GM13976 (cell line): Measurements from ENCODE around the gene IGF2BP3.

Experiments
- DNase-seq: peaks from one replicate; pipeline ENCODE4 v3.0.0; 2012; ENCODE audit warnings: low spot score
- CTCF ChIP-seq: IDR thresholded peaks from 2 replicates; pipeline ENCODE4 v1.5.1; 2012; ENCODE audit warnings: borderline replicate concordance, mild to moderate bottlenecking; ENCODE audit not compliant: insufficient read depth; ENCODE audit errors: extremely low read depth, missing control alignments, control extremely low read depth
- in situ Hi-C: fragments of 300-500 bp; cut with MboI; formaldehyde crosslinking; loops from one replicate; pipeline ENCODE4 v1.12.0; 2022; ENCODE audit warnings: low sequenced_read_pairs, mixed read lengths, inconsistent platforms; ENCODE audit not compliant: unreplicated experiment

IGF2BP3 gene

GRCh38 chr7:23341846-23342598, 128.3 kb downstream of the IGF2BP3 start:
- no peak for DNase-seq
- TF ChIP-seq CTCF = no peak
- in situ Hi-C loops = no loop called here

GRCh38 chr7:23338863-23339262, 131.4 kb downstream of the IGF2BP3 start:
- TF ChIP-seq CTCF = no peak
- in situ Hi-C loops = no loop called here

GRCh38 chr7:23338439-23338838, 131.9 kb downstream of the IGF2BP3 start:
- TF ChIP-seq CTCF = no peak
- in situ Hi-C loops = no loop called here
- DNase-seq = no peak

More at GRCh38 chr7:23338863-23339262, 131.4 kb downstream of the IGF2BP3 start:
- no peak for DNase-seq

GRCh38 chr7:23337374-23337773, 132.9 kb downstream of the IGF2BP3 start:
- no peak for TF ChIP-seq CTCF
- DNase-seq = no peak
- in situ Hi-C loops = no loop called here

DNA sequence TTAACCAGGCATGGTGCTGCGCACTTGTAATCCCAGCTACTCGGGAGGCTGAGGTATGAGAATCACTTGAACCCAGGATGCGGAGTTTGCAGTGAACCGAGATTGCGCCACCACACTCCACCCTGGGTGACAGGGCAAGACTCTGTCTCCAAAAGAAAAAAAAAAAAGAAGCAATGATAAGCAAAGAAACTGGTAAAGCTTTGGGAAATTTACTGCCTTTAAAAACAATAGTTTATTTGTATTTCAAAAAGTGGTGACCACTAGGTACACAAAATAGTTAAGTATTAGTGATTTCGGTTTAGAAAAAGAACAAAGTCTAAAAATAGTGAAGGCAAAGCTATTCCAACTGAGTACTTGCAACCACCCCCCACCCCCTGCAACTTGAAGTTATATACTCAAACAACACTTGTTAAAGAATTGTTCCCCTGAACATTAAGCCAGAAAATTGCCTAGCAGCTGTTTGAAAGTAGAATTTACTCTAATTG, 133.4 kb downstream of the IGF2BP3 start:
- in situ Hi-C loops = no loop called here
- TF ChIP-seq CTCF = no peak
- DNase-seq = no peak

- no peak for TF ChIP-seq CTCF
- in situ Hi-C loops = no loop called here
- no peak for DNase-seq
These were observed 134.2 kb downstream of the IGF2BP3 start for GRCh38 chr7:23336086-23336485.
